ENCODE measurements around the gene NXT1.

DNA sequence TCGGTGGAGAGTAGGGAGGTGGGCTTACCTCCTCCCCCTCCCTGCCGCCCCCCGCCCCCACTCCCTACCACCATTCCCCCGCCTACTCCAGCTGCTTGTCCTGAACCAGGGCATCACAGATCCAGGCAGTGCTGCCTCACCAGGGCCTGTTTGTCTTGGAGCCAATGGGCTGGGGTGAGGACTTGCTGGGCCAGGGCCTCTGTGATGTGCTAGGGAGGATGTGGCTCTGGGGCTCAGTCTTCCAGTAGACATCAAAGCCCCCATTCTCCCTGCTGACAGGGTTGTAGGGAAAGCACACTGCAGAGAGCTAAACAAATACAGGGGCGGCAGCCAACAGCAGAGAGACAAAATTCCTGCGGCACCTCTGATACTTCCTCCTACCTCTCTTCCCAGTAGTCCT lies 48.2 kb upstream of the NXT1 start:
- TF ChIP-seq RAD21 (IDR thresholded peaks at IDR 0.05; ENCODE audit: low read length) (no peak), NFIC (IDR thresholded peaks at IDR 0.05; ENCODE audit: borderline replicate concordance) (no peak), POLR2AphosphoS5 (IDR thresholded peaks at IDR 0.05; ENCODE audit: low read depth, low read length) (no peak), FOXM1 (IDR thresholded peaks at IDR 0.05; ENCODE audit: low read depth) (no peak), GATA2 (CRISPR knock-in tag; IDR thresholded peaks at IDR 0.05) (no peak), EP300 (IDR thresholded peaks at IDR 0.05; ENCODE audit: borderline replicate concordance in 1 of 2, low read depth in 1 of 2, low read length in 1 of 2) (no peak), TAF1 (IDR thresholded peaks at IDR 0.05; ENCODE audit: borderline replicate concordance, low read depth, low read length) (no peak), RFX5 (IDR thresholded peaks at IDR 0.05; ENCODE audit: low read length) (no peak), YY1 (IDR thresholded peaks at IDR 0.05; ENCODE audit: low read depth) (no peak)
- TF ChIP-seq, protein P1, sequence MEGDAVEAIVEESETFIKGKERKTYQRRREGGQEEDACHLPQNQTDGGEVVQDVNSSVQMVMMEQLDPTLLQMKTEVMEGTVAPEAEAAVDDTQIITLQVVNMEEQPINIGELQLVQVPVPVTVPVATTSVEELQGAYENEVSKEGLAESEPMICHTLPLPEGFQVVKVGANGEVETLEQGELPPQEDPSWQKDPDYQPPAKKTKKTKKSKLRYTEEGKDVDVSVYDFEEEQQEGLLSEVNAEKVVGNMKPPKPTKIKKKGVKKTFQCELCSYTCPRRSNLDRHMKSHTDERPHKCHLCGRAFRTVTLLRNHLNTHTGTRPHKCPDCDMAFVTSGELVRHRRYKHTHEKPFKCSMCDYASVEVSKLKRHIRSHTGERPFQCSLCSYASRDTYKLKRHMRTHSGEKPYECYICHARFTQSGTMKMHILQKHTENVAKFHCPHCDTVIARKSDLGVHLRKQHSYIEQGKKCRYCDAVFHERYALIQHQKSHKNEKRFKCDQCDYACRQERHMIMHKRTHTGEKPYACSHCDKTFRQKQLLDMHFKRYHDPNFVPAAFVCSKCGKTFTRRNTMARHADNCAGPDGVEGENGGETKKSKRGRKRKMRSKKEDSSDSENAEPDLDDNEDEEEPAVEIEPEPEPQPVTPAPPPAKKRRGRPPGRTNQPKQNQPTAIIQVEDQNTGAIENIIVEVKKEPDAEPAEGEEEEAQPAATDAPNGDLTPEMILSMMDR (IDR thresholded peaks at IDR 0.05): no peak
- TF ChIP-seq, protein P2, sequence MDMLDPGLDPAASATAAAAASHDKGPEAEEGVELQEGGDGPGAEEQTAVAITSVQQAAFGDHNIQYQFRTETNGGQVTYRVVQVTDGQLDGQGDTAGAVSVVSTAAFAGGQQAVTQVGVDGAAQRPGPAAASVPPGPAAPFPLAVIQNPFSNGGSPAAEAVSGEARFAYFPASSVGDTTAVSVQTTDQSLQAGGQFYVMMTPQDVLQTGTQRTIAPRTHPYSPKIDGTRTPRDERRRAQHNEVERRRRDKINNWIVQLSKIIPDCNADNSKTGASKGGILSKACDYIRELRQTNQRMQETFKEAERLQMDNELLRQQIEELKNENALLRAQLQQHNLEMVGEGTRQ (IDR thresholded peaks at IDR 0.05; ENCODE audit: borderline replicate concordance, low read depth, low read length): no peak
- TF ChIP-seq, protein P3, sequence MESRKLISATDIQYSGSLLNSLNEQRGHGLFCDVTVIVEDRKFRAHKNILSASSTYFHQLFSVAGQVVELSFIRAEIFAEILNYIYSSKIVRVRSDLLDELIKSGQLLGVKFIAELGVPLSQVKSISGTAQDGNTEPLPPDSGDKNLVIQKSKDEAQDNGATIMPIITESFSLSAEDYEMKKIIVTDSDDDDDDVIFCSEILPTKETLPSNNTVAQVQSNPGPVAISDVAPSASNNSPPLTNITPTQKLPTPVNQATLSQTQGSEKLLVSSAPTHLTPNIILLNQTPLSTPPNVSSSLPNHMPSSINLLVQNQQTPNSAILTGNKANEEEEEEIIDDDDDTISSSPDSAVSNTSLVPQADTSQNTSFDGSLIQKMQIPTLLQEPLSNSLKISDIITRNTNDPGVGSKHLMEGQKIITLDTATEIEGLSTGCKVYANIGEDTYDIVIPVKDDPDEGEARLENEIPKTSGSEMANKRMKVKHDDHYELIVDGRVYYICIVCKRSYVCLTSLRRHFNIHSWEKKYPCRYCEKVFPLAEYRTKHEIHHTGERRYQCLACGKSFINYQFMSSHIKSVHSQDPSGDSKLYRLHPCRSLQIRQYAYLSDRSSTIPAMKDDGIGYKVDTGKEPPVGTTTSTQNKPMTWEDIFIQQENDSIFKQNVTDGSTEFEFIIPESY (IDR thresholded peaks at IDR 0.05; ENCODE audit: borderline replicate concordance, low read depth): no peak

Measured in SK-N-SH (cell line).